Measurements from ENCODE around the gene RHOBTB1.

DNA sequence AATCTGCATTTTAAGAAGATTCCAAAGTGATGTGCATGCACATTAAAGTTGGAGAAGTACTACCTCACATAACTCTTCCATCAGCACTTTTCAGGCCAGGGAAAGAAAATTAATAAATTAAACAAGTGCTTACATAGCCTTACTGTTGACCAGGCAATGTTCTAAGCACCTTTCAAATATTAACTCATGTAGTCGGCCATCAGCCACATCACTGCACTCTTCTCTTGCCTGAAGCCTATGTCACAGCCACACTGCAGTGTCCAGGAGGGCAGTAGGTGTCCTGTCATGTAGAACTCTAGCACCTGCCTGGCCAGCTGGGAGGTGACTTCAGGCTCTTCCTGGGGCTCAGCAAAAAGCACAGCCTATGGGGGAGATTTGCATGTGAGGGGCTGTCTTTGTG, 94.2 kb downstream of the RHOBTB1 start:
- TF ChIP-seq RARB (CRISPR knock-in tag; IDR thresholded peaks at IDR 0.05) (no peak), CREB5 (CRISPR knock-in tag; IDR thresholded peaks at IDR 0.05; ENCODE audit: low read depth) (no peak), SNAI2 (CRISPR knock-in tag; IDR thresholded peaks at IDR 0.05) (no peak), ZFP3 (CRISPR knock-in tag; IDR thresholded peaks at IDR 0.05) (no peak), OSR1 (CRISPR knock-in tag; IDR thresholded peaks at IDR 0.05) (no peak), ZNF565 (CRISPR knock-in tag; conservative IDR thresholded peaks at IDR 0.05; ENCODE audit: low read depth) (no peak), GLIS3 (CRISPR knock-in tag; IDR thresholded peaks at IDR 0.05) (no peak)
- TF ChIP-seq, protein P1, sequence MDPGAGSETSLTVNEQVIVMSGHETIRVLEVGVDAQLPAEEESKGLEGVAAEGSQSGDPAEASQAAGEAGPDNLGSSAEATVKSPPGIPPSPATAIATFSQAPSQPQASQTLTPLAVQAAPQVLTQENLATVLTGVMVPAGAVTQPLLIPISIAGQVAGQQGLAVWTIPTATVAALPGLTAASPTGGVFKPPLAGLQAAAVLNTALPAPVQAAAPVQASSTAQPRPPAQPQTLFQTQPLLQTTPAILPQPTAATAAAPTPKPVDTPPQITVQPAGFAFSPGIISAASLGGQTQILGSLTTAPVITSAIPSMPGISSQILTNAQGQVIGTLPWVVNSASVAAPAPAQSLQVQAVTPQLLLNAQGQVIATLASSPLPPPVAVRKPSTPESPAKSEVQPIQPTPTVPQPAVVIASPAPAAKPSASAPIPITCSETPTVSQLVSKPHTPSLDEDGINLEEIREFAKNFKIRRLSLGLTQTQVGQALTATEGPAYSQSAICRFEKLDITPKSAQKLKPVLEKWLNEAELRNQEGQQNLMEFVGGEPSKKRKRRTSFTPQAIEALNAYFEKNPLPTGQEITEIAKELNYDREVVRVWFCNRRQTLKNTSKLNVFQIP (CRISPR knock-in tag; IDR thresholded peaks at IDR 0.05; ENCODE audit: borderline replicate concordance, low read depth) = no peak
- TF ChIP-seq, protein P2, sequence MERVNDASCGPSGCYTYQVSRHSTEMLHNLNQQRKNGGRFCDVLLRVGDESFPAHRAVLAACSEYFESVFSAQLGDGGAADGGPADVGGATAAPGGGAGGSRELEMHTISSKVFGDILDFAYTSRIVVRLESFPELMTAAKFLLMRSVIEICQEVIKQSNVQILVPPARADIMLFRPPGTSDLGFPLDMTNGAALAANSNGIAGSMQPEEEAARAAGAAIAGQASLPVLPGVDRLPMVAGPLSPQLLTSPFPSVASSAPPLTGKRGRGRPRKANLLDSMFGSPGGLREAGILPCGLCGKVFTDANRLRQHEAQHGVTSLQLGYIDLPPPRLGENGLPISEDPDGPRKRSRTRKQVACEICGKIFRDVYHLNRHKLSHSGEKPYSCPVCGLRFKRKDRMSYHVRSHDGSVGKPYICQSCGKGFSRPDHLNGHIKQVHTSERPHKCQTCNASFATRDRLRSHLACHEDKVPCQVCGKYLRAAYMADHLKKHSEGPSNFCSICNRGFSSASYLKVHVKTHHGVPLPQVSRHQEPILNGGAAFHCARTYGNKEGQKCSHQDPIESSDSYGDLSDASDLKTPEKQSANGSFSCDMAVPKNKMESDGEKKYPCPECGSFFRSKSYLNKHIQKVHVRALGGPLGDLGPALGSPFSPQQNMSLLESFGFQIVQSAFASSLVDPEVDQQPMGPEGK (CRISPR knock-in tag; IDR thresholded peaks at IDR 0.05; ENCODE audit: borderline replicate concordance) = no peak
- TF ChIP-seq, protein P3, sequence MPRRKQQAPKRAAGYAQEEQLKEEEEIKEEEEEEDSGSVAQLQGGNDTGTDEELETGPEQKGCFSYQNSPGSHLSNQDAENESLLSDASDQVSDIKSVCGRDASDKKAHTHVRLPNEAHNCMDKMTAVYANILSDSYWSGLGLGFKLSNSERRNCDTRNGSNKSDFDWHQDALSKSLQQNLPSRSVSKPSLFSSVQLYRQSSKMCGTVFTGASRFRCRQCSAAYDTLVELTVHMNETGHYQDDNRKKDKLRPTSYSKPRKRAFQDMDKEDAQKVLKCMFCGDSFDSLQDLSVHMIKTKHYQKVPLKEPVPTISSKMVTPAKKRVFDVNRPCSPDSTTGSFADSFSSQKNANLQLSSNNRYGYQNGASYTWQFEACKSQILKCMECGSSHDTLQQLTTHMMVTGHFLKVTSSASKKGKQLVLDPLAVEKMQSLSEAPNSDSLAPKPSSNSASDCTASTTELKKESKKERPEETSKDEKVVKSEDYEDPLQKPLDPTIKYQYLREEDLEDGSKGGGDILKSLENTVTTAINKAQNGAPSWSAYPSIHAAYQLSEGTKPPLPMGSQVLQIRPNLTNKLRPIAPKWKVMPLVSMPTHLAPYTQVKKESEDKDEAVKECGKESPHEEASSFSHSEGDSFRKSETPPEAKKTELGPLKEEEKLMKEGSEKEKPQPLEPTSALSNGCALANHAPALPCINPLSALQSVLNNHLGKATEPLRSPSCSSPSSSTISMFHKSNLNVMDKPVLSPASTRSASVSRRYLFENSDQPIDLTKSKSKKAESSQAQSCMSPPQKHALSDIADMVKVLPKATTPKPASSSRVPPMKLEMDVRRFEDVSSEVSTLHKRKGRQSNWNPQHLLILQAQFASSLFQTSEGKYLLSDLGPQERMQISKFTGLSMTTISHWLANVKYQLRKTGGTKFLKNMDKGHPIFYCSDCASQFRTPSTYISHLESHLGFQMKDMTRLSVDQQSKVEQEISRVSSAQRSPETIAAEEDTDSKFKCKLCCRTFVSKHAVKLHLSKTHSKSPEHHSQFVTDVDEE (CRISPR knock-in tag; IDR thresholded peaks at IDR 0.05) = no peak

All from SK-N-SH treated with all-trans-retinoic acid at 6 μM for 48 hours (cell line).